Measurements from ENCODE around the gene ADGRG6. TPM values are rescaled to one million over a fixed set of nuclear protein-coding genes. Genes with fewer than 3 reads are reported as not detected.

ADGRG6 gene
- total and polyA plus RNA-seq, 2 of the 8 experiments (the other 6 are each of a cell fraction or from before 2014, with no cell fraction given): 1.1 to 6.2 TPM

- no peak for TF ChIP-seq EGR1 (IDR thresholded peaks at IDR 0.05; ENCODE audit: borderline replicate concordance, low read depth, low read length)
- TF ChIP-seq RBBP5 (IDR thresholded peaks at IDR 0.05; ENCODE audit: borderline replicate concordance, low read depth, low read length): no peak
- TF ChIP-seq POLR2AphosphoS5 (IDR thresholded peaks at IDR 0.05; ENCODE audit: low read depth, low read length): no peak
- no peak for TF ChIP-seq TAF7 (optimal IDR thresholded peaks at IDR 0.05; ENCODE audit: borderline replicate concordance, low read depth, low read length)
- TF ChIP-seq, protein P1, sequence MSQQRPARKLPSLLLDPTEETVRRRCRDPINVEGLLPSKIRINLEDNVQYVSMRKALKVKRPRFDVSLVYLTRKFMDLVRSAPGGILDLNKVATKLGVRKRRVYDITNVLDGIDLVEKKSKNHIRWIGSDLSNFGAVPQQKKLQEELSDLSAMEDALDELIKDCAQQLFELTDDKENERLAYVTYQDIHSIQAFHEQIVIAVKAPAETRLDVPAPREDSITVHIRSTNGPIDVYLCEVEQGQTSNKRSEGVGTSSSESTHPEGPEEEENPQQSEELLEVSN (IDR thresholded peaks at IDR 0.05): no peak
- no peak for TF ChIP-seq JUN (IDR thresholded peaks at IDR 0.05; ENCODE audit: low read depth, low read length)
- TF ChIP-seq EZH2 (IDR thresholded peaks at IDR 0.05; ENCODE audit: low read depth, low read length, severe bottlenecking): no peak
- TF ChIP-seq YY1 (IDR thresholded peaks at IDR 0.05; ENCODE audit: low read depth, low read length): no peak
- TF ChIP-seq NRF1 (IDR thresholded peaks at IDR 0.05; ENCODE audit: low read depth, low read length): no peak
- no peak for TF ChIP-seq ZNF274 (IDR thresholded peaks at IDR 0.05; ENCODE audit: borderline replicate concordance, extremely low read depth, low read length)
- no peak for TF ChIP-seq SP2 (IDR thresholded peaks at IDR 0.05; ENCODE audit: low read length)
- no peak for TF ChIP-seq KDM4A (IDR thresholded peaks at IDR 0.05; ENCODE audit: low read depth, low read length, severe bottlenecking)
- no peak for TF ChIP-seq EP300 (IDR thresholded peaks at IDR 0.05; ENCODE audit: borderline replicate concordance in 1 of 2, low read depth in 2 of 2, low read length in 2 of 2)
Measured at GRCh38 chr6:142276256-142276655, 25.6 kb upstream of the ADGRG6 start (continued).

Data from H1 (cell line).